Measurements from ENCODE around the gene PLOD2.

Gene PLOD2

GRCh38 chr3:146181216-146181615, 20.2 kb upstream of the PLOD2 start:
- in situ Hi-C loops (cut with HindIII; ENCODE audit: low pct_unique_long_range_greater_than_20kb, low sequenced_read_pairs) = no loop called here
- no peak for DNase-seq (ENCODE audit: low read depth in 1 of 2, low spot score in 1 of 2)
- TF ChIP-seq JUND (IDR thresholded peaks at IDR 0.05; ENCODE audit: low read depth) = no peak

GRCh38 chr3:146180376-146180775, 19.4 kb upstream of the PLOD2 start:
- no peak for DNase-seq (ENCODE audit: low read depth in 1 of 2, low spot score in 1 of 2)
- in situ Hi-C loops (cut with HindIII; ENCODE audit: low pct_unique_long_range_greater_than_20kb, low sequenced_read_pairs) = no loop called here
- TF ChIP-seq JUND (IDR thresholded peaks at IDR 0.05; ENCODE audit: low read depth) = no peak

GRCh38 chr3:146178006-146178689, 17.2 kb upstream of the PLOD2 start:
- DNase-seq (ENCODE audit: low read depth in 1 of 2, low spot score in 1 of 2) = no peak
- in situ Hi-C loops (cut with HindIII; ENCODE audit: low pct_unique_long_range_greater_than_20kb, low sequenced_read_pairs) = no loop called here
- no peak for TF ChIP-seq JUND (IDR thresholded peaks at IDR 0.05; ENCODE audit: low read depth)

GRCh38 chr3:146177519-146177918, 16.5 kb upstream of the PLOD2 start:
- TF ChIP-seq JUND (IDR thresholded peaks at IDR 0.05; ENCODE audit: low read depth) = no peak
- DNase-seq (ENCODE audit: low read depth in 1 of 2, low spot score in 1 of 2) = no peak
- in situ Hi-C loops (cut with HindIII; ENCODE audit: low pct_unique_long_range_greater_than_20kb, low sequenced_read_pairs) = no loop called here

GRCh38 chr3:146177072-146177471, 16.1 kb upstream of the PLOD2 start:
- no peak for TF ChIP-seq JUND (IDR thresholded peaks at IDR 0.05; ENCODE audit: low read depth)
- no peak for DNase-seq (ENCODE audit: low read depth in 1 of 2, low spot score in 1 of 2)
- in situ Hi-C loops (cut with HindIII; ENCODE audit: low pct_unique_long_range_greater_than_20kb, low sequenced_read_pairs) = no loop called here

GRCh38 chr3:146172586-146172985, 11.6 kb upstream of the PLOD2 start:
- in situ Hi-C loops (cut with HindIII; ENCODE audit: low pct_unique_long_range_greater_than_20kb, low sequenced_read_pairs) = no loop called here
- TF ChIP-seq JUND (IDR thresholded peaks at IDR 0.05; ENCODE audit: low read depth) = no peak

GRCh38 chr3:146170591-146170990, 9.6 kb upstream of the PLOD2 start:
- no peak for TF ChIP-seq JUND (IDR thresholded peaks at IDR 0.05; ENCODE audit: low read depth)
- in situ Hi-C loops (cut with HindIII; ENCODE audit: low pct_unique_long_range_greater_than_20kb, low sequenced_read_pairs) = no loop called here
- DNase-seq (ENCODE audit: low read depth in 1 of 2, low spot score in 1 of 2) = no peak

More at GRCh38 chr3:146172586-146172985, 11.6 kb upstream of the PLOD2 start:
- DNase-seq (ENCODE audit: low read depth in 1 of 2, low spot score in 1 of 2) = no peak

- DNase-seq (ENCODE audit: low read depth in 1 of 2, low spot score in 1 of 2) = no peak
- in situ Hi-C loops (cut with HindIII; ENCODE audit: low pct_unique_long_range_greater_than_20kb, low sequenced_read_pairs) = no loop called here
- TF ChIP-seq JUND (IDR thresholded peaks at IDR 0.05; ENCODE audit: low read depth) = no peak
Observed at GRCh38 chr3:146169891-146170290, 8.9 kb upstream of the PLOD2 start.

- no peak for TF ChIP-seq JUND (IDR thresholded peaks at IDR 0.05; ENCODE audit: low read depth)
- in situ Hi-C loops (cut with HindIII; ENCODE audit: low pct_unique_long_range_greater_than_20kb, low sequenced_read_pairs) = no loop called here
- no peak for DNase-seq (ENCODE audit: low read depth in 1 of 2, low spot score in 1 of 2)
Observed at GRCh38 chr3:146166826-146167225, 5.8 kb upstream of the PLOD2 start.

- no peak for DNase-seq (ENCODE audit: low read depth in 1 of 2, low spot score in 1 of 2)
- in situ Hi-C loops (cut with HindIII; ENCODE audit: low pct_unique_long_range_greater_than_20kb, low sequenced_read_pairs) = no loop called here
- TF ChIP-seq JUND (IDR thresholded peaks at IDR 0.05; ENCODE audit: low read depth) = no peak
Observed at GRCh38 chr3:146166415-146166821, 5.4 kb upstream of the PLOD2 start.

- no peak for DNase-seq (ENCODE audit: low read depth in 1 of 2, low spot score in 1 of 2)
- no peak for TF ChIP-seq JUND (IDR thresholded peaks at IDR 0.05; ENCODE audit: low read depth)
- in situ Hi-C loops (cut with HindIII; ENCODE audit: low pct_unique_long_range_greater_than_20kb, low sequenced_read_pairs) = no loop called here
Observed at GRCh38 chr3:146165877-146166276, 4.9 kb upstream of the PLOD2 start.

- TF ChIP-seq JUND (IDR thresholded peaks at IDR 0.05; ENCODE audit: low read depth) = no peak
- DNase-seq (ENCODE audit: low read depth in 1 of 2, low spot score in 1 of 2) = no peak
- in situ Hi-C loops (cut with HindIII; ENCODE audit: low pct_unique_long_range_greater_than_20kb, low sequenced_read_pairs) = no loop called here
Observed at GRCh38 chr3:146164971-146165769, 4.2 kb upstream of the PLOD2 start.

GRCh38 chr3:146164506-146164905, 3.5 kb upstream of the PLOD2 start:
- TF ChIP-seq JUND (IDR thresholded peaks at IDR 0.05; ENCODE audit: low read depth) = no peak
- no peak for DNase-seq (ENCODE audit: low read depth in 1 of 2, low spot score in 1 of 2)
- in situ Hi-C loops (cut with HindIII; ENCODE audit: low pct_unique_long_range_greater_than_20kb, low sequenced_read_pairs) = no loop called here

Data from T47D (cell line).